ENCODE results near the gene LLCFC1. TPM values are rescaled to one million over a fixed set of nuclear protein-coding genes. Genes with fewer than 3 reads are reported as not detected.
A peak's percentile ranks its signal among the peaks of the same experiment; 100 is the strongest.

The LLCFC1 gene
- total and polyA plus RNA-seq, 7 experiments from 2014 or later = 0.76 TPM; not detected in 6

DNA sequence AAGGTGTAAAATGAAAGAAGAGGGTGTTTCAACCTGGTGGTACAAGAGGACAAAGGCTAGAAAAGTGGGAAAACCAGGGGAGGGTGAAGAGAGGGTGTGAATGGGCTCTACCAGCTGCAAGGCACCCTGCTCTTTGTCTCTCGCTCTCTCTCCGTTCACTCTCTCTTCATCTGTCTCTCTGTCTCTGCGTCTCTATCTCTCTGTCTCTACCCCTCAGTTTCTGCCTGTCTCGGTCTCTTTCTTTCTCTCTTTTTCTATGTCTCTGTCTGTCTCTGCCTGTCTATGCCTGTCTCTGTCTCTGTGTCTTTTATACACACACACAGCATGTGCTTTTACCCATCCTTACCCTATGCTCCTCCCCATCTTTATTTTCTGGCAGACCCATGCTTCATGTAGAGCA is 673 bp upstream of the LLCFC1 start:
- no peak overlapping the region for H3K27ac ChIP-seq (ENCODE audit: low read depth, low read length)
- Mint-ChIP-seq H3K4me3 (no peak overlapping the region), H3K27me3 (peaks cover 0 to 23% (median 1%) of the 10 kb centered on the region in 5 donors), H3K9me3 (peaks cover 0 to 1% (median 0%) of the 10 kb centered on the region in 11 donors), H3K36me3 (no peaks in the 10 kb centered on the region), H3K27ac (peak overlapping the region in 1 of 9 donors; percentile 19), H3K4me1 (peaks cover 0 to 5% (median 0%) of the 10 kb centered on the region in 7 donors)
- no peaks in the 10 kb centered on the region for H3K4me1 ChIP-seq (ENCODE audit: control insufficient read depth in 2 of 2, insufficient read depth in 2 of 2, low read length in 2 of 2)
- ATAC-seq = no peak
- POLR2A ChIA-PET = no interaction called here
- no peak overlapping the region for H3K4me3 ChIP-seq (ENCODE audit: low read length)
- no peaks in the 10 kb centered on the region for H3K9me3 ChIP-seq (ENCODE audit: control insufficient read depth in 2 of 3, low read length in 3 of 3)
- no peaks in the 10 kb centered on the region for H3K36me3 ChIP-seq (ENCODE audit: control insufficient read depth in 2 of 3, insufficient read depth in 3 of 3, low read length in 3 of 3)
- no peaks in the 10 kb centered on the region for H3K27me3 ChIP-seq (ENCODE audit: control insufficient read depth in 2 of 2, insufficient read depth in 2 of 2, low read length in 2 of 2)
- intact Hi-C loops (cut with micrococcal nuclease) = no loop called here
- DNase-seq = no peak
- CTCF ChIA-PET = no interaction called here

GRCh38 chr7:142940966-142941535 is 1.8 kb downstream of the LLCFC1 start:
- DNase-seq = no peak
- no peaks in the 10 kb centered on the region for H3K36me3 Mint-ChIP-seq
- Histone ChIP-seq H3K27me3 (ENCODE audit: control insufficient read depth in 2 of 2, insufficient read depth in 2 of 2, low read length in 2 of 2) (no peaks in the 10 kb centered on the region), H3K27ac (ENCODE audit: low read depth, low read length) (no peak overlapping the region), H3K4me1 (ENCODE audit: control insufficient read depth in 2 of 2, insufficient read depth in 2 of 2, low read length in 2 of 2) (no peaks in the 10 kb centered on the region), H3K36me3 (ENCODE audit: control insufficient read depth in 2 of 3, insufficient read depth in 3 of 3, low read length in 3 of 3) (no peaks in the 10 kb centered on the region), H3K9me3 (ENCODE audit: control insufficient read depth in 2 of 3, low read length in 3 of 3) (no peaks in the 10 kb centered on the region), H3K4me3 (ENCODE audit: low read length) (no peak overlapping the region)
- CTCF ChIA-PET = no interaction called here
- no peak overlapping the region for H3K27ac Mint-ChIP-seq
- peaks cover 0 to 24% (median 5%) of the 10 kb centered on the region in 5 donors for H3K27me3 Mint-ChIP-seq
- intact Hi-C loops (cut with micrococcal nuclease) = no loop called here
- ATAC-seq = no peak
- POLR2A ChIA-PET = no interaction called here
- peaks cover 0 to 5% (median 0%) of the 10 kb centered on the region in 7 donors for H3K4me1 Mint-ChIP-seq
- H3K9me3 Mint-ChIP-seq = peaks cover 0 to 2% (median 0%) of the 10 kb centered on the region in 11 donors
- no peak overlapping the region for H3K4me3 Mint-ChIP-seq

- H3K4me1 ChIP-seq (ENCODE audit: control insufficient read depth in 2 of 2, insufficient read depth in 2 of 2, low read length in 2 of 2) = no peaks in the 10 kb centered on the region
- H3K4me3 Mint-ChIP-seq = no peak overlapping the region
- H3K27ac Mint-ChIP-seq = no peak overlapping the region
- H3K27me3 Mint-ChIP-seq = peaks cover under 1 to 24% (median 6%) of the 10 kb centered on the region in 5 donors
- H3K4me1 Mint-ChIP-seq = peaks cover 0 to 5% (median 0%) of the 10 kb centered on the region in 7 donors
- H3K36me3 Mint-ChIP-seq = no peaks in the 10 kb centered on the region
- H3K9me3 ChIP-seq (ENCODE audit: control insufficient read depth in 2 of 3, low read length in 3 of 3) = no peaks in the 10 kb centered on the region
- H3K27me3 ChIP-seq (ENCODE audit: control insufficient read depth in 2 of 2, insufficient read depth in 2 of 2, low read length in 2 of 2) = no peaks in the 10 kb centered on the region
- ChIA-PET CTCF (no interaction called here), POLR2A (no interaction called here)
- no peak for DNase-seq
- H3K4me3 ChIP-seq (ENCODE audit: low read length) = no peak overlapping the region
- H3K9me3 Mint-ChIP-seq = peaks cover 0 to 2% (median 0%) of the 10 kb centered on the region in 11 donors
- no peaks in the 10 kb centered on the region for H3K36me3 ChIP-seq (ENCODE audit: control insufficient read depth in 2 of 3, insufficient read depth in 3 of 3, low read length in 3 of 3)
- no peak overlapping the region for H3K27ac ChIP-seq (ENCODE audit: low read depth, low read length)
- intact Hi-C loops (cut with micrococcal nuclease) = no loop called here
- ATAC-seq = no peak
Measured at GRCh38 chr7:142941541-142941940, 2.3 kb downstream of the LLCFC1 start.

DNA sequence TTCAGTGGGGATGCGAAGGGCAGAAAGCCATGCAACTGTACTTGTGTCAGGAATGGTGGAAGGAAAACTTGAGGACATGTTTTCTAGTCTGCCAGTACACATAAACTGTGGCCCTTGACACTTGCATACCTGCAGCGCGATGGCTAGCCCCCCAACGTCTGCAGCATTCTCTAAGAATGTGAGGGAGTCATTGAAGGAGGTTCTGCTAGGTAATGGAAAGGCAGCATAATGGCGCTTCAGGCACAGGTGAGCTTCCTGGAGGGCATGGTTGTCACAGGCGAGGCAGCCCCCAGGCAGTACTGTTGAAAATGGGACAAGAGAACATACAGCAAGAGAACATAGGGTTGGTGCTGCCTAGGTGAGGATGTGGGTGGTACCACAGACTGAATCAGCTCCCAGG is 3.5 kb downstream of the LLCFC1 start:
- Mint-ChIP-seq H3K9me3 (peaks cover 0 to 2% (median 0%) of the 10 kb centered on the region in 11 donors), H3K27ac (no peak overlapping the region), H3K27me3 (peaks cover 4 to 24% (median 7%) of the 10 kb centered on the region in 5 donors), H3K4me3 (no peak overlapping the region), H3K4me1 (peaks cover 0 to 5% (median 0%) of the 10 kb centered on the region in 7 donors), H3K36me3 (no peaks in the 10 kb centered on the region)
- Histone ChIP-seq H3K9me3 (ENCODE audit: control insufficient read depth in 2 of 3, low read length in 3 of 3) (no peaks in the 10 kb centered on the region), H3K4me1 (ENCODE audit: control insufficient read depth in 2 of 2, insufficient read depth in 2 of 2, low read length in 2 of 2) (no peaks in the 10 kb centered on the region), H3K4me3 (ENCODE audit: low read length) (no peak overlapping the region), H3K27ac (ENCODE audit: low read depth, low read length) (no peak overlapping the region), H3K36me3 (ENCODE audit: control insufficient read depth in 2 of 3, insufficient read depth in 3 of 3, low read length in 3 of 3) (no peaks in the 10 kb centered on the region), H3K27me3 (ENCODE audit: control insufficient read depth in 2 of 2, insufficient read depth in 2 of 2, low read length in 2 of 2) (no peaks in the 10 kb centered on the region)
- DNase-seq (no peak), ATAC-seq (no peak)
- POLR2A ChIA-PET = no interaction called here
- CTCF ChIA-PET = no interaction called here
- intact Hi-C loops (cut with micrococcal nuclease) = no loop called here

GRCh38 chr7:142943706-142944268 is 4.5 kb downstream of the LLCFC1 start:
- Histone ChIP-seq H3K4me1 (ENCODE audit: control insufficient read depth in 2 of 2, insufficient read depth in 2 of 2, low read length in 2 of 2) (no peaks in the 10 kb centered on the region), H3K27me3 (ENCODE audit: control insufficient read depth in 2 of 2, insufficient read depth in 2 of 2, low read length in 2 of 2) (no peaks in the 10 kb centered on the region), H3K4me3 (ENCODE audit: low read length) (no peak overlapping the region), H3K9me3 (ENCODE audit: control insufficient read depth in 2 of 3, low read length in 3 of 3) (no peaks in the 10 kb centered on the region), H3K27ac (ENCODE audit: low read depth, low read length) (no peak overlapping the region), H3K36me3 (ENCODE audit: control insufficient read depth in 2 of 3, insufficient read depth in 3 of 3, low read length in 3 of 3) (no peaks in the 10 kb centered on the region)
- DNase-seq (no peak), ATAC-seq (no peak)
- CTCF ChIA-PET = no interaction called here
- no peak overlapping the region for H3K27ac Mint-ChIP-seq
- intact Hi-C loops (cut with micrococcal nuclease) = no loop called here
- H3K27me3 Mint-ChIP-seq = peaks cover 4 to 24% (median 10%) of the 10 kb centered on the region in 5 donors
- H3K4me3 Mint-ChIP-seq = no peak overlapping the region
- POLR2A ChIA-PET = no interaction called here
- H3K36me3 Mint-ChIP-seq = no peaks in the 10 kb centered on the region
- peaks cover 0 to 5% (median 0%) of the 10 kb centered on the region in 7 donors for H3K4me1 Mint-ChIP-seq
- H3K9me3 Mint-ChIP-seq = peaks cover 0 to 2% (median 0%) of the 10 kb centered on the region in 11 donors

DNA sequence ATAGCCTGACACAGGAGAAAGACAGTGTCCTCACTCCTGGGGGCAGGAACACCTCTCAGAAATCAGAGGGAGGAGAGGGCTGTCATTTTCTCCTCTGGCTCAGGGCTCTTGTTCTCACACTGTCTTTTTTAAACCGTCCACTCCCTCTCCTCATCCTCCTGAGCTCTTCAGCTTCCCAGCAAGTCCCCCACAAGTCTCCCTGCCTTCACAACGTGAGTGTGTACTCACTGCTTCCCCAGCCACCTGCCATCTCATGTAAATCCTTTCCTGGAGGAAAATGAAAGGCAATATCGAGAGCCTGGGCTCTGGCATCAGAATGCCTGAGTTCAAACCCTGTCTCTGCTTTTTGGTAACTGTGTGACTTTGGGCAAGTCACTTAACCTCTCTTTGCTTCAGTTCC is 5.7 kb downstream of the LLCFC1 start:
- Mint-ChIP-seq H3K4me3 (no peak overlapping the region), H3K9me3 (peaks cover 0 to 2% (median 0%) of the 10 kb centered on the region in 11 donors), H3K4me1 (peaks cover 0 to 5% (median 0%) of the 10 kb centered on the region in 7 donors), H3K27me3 (peaks cover 5 to 24% (median 10%) of the 10 kb centered on the region in 5 donors), H3K36me3 (no peaks in the 10 kb centered on the region), H3K27ac (no peak overlapping the region)
- Histone ChIP-seq H3K4me3 (ENCODE audit: low read length) (no peak overlapping the region), H3K36me3 (ENCODE audit: control insufficient read depth in 2 of 3, insufficient read depth in 3 of 3, low read length in 3 of 3) (no peaks in the 10 kb centered on the region), H3K27ac (ENCODE audit: low read depth, low read length) (no peak overlapping the region), H3K27me3 (ENCODE audit: control insufficient read depth in 2 of 2, insufficient read depth in 2 of 2, low read length in 2 of 2) (no peaks in the 10 kb centered on the region), H3K9me3 (ENCODE audit: control insufficient read depth in 2 of 3, low read length in 3 of 3) (no peaks in the 10 kb centered on the region), H3K4me1 (ENCODE audit: control insufficient read depth in 2 of 2, insufficient read depth in 2 of 2, low read length in 2 of 2) (no peaks in the 10 kb centered on the region)
- DNase-seq = no peak
- POLR2A ChIA-PET = no interaction called here
- intact Hi-C loops (cut with micrococcal nuclease) = no loop called here
- ATAC-seq = no peak
- CTCF ChIA-PET = no interaction called here

DNA sequence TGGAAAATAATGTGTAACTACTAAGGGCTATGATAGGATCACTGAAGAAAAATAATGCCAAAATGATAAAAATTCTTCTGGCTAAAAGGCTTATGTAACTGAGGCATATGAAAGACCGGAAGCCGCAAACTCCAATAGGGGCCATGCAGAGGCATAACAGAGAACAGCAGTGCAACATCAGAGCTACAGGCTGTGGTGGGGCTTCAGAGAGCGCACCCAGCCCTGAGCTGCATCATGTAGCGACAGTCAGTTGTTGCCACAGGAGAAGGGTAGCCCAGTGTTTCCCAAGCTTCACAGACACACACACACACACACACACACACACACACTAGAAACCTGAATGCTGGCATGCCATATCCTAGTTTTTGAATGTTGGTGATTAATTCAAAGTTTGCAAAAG is 9.3 kb downstream of the LLCFC1 start:
- Mint-ChIP-seq H3K4me3 (no peak overlapping the region), H3K36me3 (peaks cover 0 to 4% (median 0%) of the 10 kb centered on the region in 5 donors), H3K4me1 (no peaks in the 10 kb centered on the region), H3K27me3 (peaks cover 10 to 23% (median 13%) of the 10 kb centered on the region in 5 donors), H3K27ac (no peak overlapping the region), H3K9me3 (peaks cover 0 to 6% (median under 1%) of the 10 kb centered on the region in 11 donors)
- no peak overlapping the region for H3K27ac ChIP-seq (ENCODE audit: low read depth, low read length)
- no peak overlapping the region for H3K4me3 ChIP-seq (ENCODE audit: low read length)
- no peak for DNase-seq
- POLR2A ChIA-PET = no interaction called here
- no peak for ATAC-seq
- H3K4me1 ChIP-seq (ENCODE audit: control insufficient read depth in 2 of 2, insufficient read depth in 2 of 2, low read length in 2 of 2) = no peaks in the 10 kb centered on the region
- intact Hi-C loops (cut with micrococcal nuclease) = no loop called here
- H3K9me3 ChIP-seq (ENCODE audit: control insufficient read depth in 2 of 3, low read length in 3 of 3) = no peaks in the 10 kb centered on the region
- H3K36me3 ChIP-seq (ENCODE audit: control insufficient read depth in 2 of 3, insufficient read depth in 3 of 3, low read length in 3 of 3) = no peaks in the 10 kb centered on the region
- CTCF ChIA-PET = no interaction called here
- no peaks in the 10 kb centered on the region for H3K27me3 ChIP-seq (ENCODE audit: control insufficient read depth in 2 of 2, insufficient read depth in 2 of 2, low read length in 2 of 2)
